Measurements from ENCODE around the gene RCC1.

DNA sequence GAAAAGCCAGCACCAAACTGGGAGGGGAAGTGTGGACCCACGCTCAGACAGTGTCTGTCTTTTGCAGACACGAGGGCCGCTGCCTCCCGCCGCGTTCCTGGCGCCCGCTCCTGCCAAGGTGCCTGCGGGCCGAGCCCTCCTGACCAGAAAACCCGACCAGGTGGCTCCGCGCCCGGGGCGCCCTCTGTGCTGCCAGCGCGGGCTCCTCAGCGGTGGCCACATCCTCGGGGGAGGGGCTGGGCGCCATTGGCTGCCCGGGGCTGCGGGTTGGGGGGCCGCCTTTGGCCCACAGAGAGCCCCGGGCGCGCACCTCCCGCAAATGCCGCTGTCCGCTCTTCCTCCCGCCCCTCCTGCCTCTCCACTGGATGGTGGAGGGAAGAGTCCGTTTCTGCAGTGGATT is 24.6 kb downstream of the RCC1 start:
- no peak for TF ChIP-seq CTCF (IDR thresholded peaks at IDR 0.05)
- TF ChIP-seq POLR2A (IDR thresholded peaks at IDR 0.05), result no peak
